OCI-LY1 (cell line): ENCODE data around the gene WDR82.
A peak's percentile ranks its signal among the peaks of the same experiment; 100 is the strongest.

ENCODE experiments used
- H2AFZ ChIP-seq: fragments of 200-600 bp; sonication (generic), shearing (Covaris generic); 2 replicates; pipeline ENCODE4 v1.6.0; 2014; ENCODE audit warnings: antibody characterized with exemption, mild to moderate bottlenecking, low read length
- H3F3A ChIP-seq: fragments of 200-600 bp; sonication (generic), shearing (Covaris generic); 2 replicates; pipeline ENCODE4 v1.6.0; 2014; ENCODE audit warnings: mild to moderate bottlenecking, antibody characterized with exemption, low read length, moderate library complexity; ENCODE audit not compliant: insufficient read depth
- H3K27ac ChIP-seq: fragments of 200-600 bp; sonication (generic); 2 replicates; pipeline ENCODE4 v1.5.1; 2014; ENCODE audit warnings: low read length, mixed run types, mild to moderate bottlenecking, low read depth; ENCODE audit not compliant: poor library complexity, severe bottlenecking
- H3K27me3 ChIP-seq: fragments of 200-600 bp; sonication (generic); 2 replicates; pipeline ENCODE4 v1.6.0; 2014; ENCODE audit warnings: antibody characterized with exemption, mild to moderate bottlenecking, low read length, moderate library complexity; ENCODE audit not compliant: insufficient read depth
- H3K36me3 ChIP-seq: fragments of 200-600 bp; sonication (generic); 2 replicates; pipeline ENCODE4 v1.6.1; 2014; ENCODE audit warnings: mild to moderate bottlenecking, antibody characterized with exemption, low read length, moderate library complexity, mixed read lengths; ENCODE audit not compliant: insufficient read depth
- H3K4me1 ChIP-seq: fragments of 200-600 bp; sonication (generic); 2 replicates; pipeline ENCODE4 v1.5.1; 2014; ENCODE audit warnings: mild to moderate bottlenecking, low read length, moderate library complexity; ENCODE audit not compliant: insufficient read depth, severe bottlenecking
- H3K4me2 ChIP-seq: fragments of 200-600 bp; sonication (generic), shearing (Covaris generic); 2 replicates; pipeline ENCODE4 v1.6.1; 2014; ENCODE audit warnings: low read length
- H3K4me3 ChIP-seq: fragments of 200-600 bp; sonication (generic); 2 replicates; pipeline ENCODE4 v1.5.1; 2014; ENCODE audit warnings: low read length, low read depth, mild to moderate bottlenecking, mixed read lengths; ENCODE audit not compliant: poor library complexity, severe bottlenecking
- H3K79me2 ChIP-seq: fragments of 200-600 bp; shearing (Covaris generic); 2 replicates; pipeline ENCODE4 v1.6.1; 2016; ENCODE audit warnings: mixed run types, low read length, mixed read lengths; ENCODE audit not compliant: insufficient read depth
- H3K9ac ChIP-seq: fragments of 200-600 bp; sonication (generic), shearing (Covaris generic); 2 replicates; pipeline ENCODE4 v1.6.1; 2014; ENCODE audit warnings: mild to moderate bottlenecking, low read length, mixed read lengths
- H3K9me2 ChIP-seq: fragments of 200-600 bp; sonication (generic), shearing (Covaris generic); 2 replicates; pipeline ENCODE4 v1.6.1; 2014; ENCODE audit warnings: low read depth, mild to moderate bottlenecking, low read length, mixed read lengths
- H3K9me3 ChIP-seq: fragments of 200-600 bp; shearing (Covaris generic); 2 replicates; pipeline ENCODE4 v1.6.1; 2014; ENCODE audit warnings: low read length, mixed read lengths
- H4K20me1 ChIP-seq: fragments of 200-600 bp; sonication (generic), shearing (Covaris generic); 2 replicates; pipeline ENCODE4 v1.6.0; 2016; ENCODE audit warnings: mild to moderate bottlenecking, low read length; ENCODE audit not compliant: insufficient read depth
- CTCF ChIP-seq: fragments of 200-600 bp; sonication (generic), shearing (Covaris generic); IDR thresholded peaks from 2 replicates; pipeline ENCODE4 v1.5.1; 2017; ENCODE audit warnings: mild to moderate bottlenecking, antibody characterized with exemption, low read length, moderate library complexity, mixed read lengths
- EZH2 ChIP-seq: fragments of 200-600 bp; sonication (generic), shearing (Covaris generic); IDR thresholded peaks from 2 replicates; pipeline ENCODE4 v1.8.0; 2017; ENCODE audit warnings: borderline replicate concordance, mixed run types, mild to moderate bottlenecking, antibody characterized with exemption, low read length, moderate library complexity, mixed read lengths

WDR82 gene

GRCh38 chr3:52292247-52293065 lies 14.0 kb upstream of the WDR82 start:
- TF ChIP-seq EZH2 = no peak
- no peak for TF ChIP-seq CTCF
- Histone ChIP-seq H3K9me2 (no peaks in the 10 kb centered on the region), H4K20me1 (no peaks in the 10 kb centered on the region), H3K27me3 (no peaks in the 10 kb centered on the region), H3K4me2 (no peak overlapping the region), H3K9me3 (no peaks in the 10 kb centered on the region), H3K4me1 (peaks cover 12% of the 10 kb centered on the region), H2AFZ (no peak overlapping the region), H3K27ac (no peak overlapping the region), H3K79me2 (no peaks in the 10 kb centered on the region), H3K9ac (no peak overlapping the region), H3F3A (no peaks in the 10 kb centered on the region), H3K36me3 (peaks cover 10% of the 10 kb centered on the region; the same call in 1 of the 2 replicates), H3K4me3 (no peak overlapping the region)

DNA sequence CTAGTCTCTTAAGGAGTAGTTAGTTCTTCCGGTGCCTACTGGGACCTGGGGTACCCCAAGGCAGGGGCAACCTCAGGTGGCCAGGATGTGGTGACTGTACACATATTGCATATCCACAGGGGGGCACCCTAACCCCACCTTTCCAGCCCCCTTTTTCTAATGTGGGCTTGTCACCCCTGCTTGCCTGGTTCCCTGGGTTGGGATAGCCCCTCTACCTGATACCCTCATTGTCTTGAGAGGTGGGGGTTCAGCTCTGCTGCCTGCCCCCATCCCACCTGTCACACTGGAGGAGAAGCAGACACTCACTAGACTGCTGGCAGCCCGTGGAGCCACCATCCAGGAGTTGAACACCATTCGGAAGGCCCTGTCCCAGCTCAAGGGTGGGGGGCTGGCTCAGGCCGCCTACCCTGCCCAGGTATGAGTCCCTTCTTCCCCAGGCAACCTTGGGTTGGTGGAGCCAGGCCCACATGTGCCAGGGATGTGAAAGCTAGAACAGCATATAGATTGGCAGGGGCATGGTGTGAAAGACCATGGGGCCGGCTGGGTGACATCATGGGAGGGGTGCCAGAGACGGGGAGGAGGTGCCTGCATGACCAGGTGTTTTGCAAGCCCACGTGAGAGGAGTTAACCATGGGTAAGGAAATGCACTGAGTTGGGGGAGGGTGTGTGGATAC lies 13.2 kb upstream of the WDR82 start:
- Histone ChIP-seq H3K9me2 (no peaks in the 10 kb centered on the region), H3K9me3 (no peaks in the 10 kb centered on the region), H3K27ac (no peak overlapping the region), H3K4me3 (no peak overlapping the region), H2AFZ (no peak overlapping the region), H3K4me1 (peaks cover 18% of the 10 kb centered on the region), H3K9ac (no peak overlapping the region), H4K20me1 (no peaks in the 10 kb centered on the region), H3K36me3 (peaks cover 10% of the 10 kb centered on the region; the same call in 1 of the 2 replicates), H3F3A (no peaks in the 10 kb centered on the region), H3K4me2 (no peak overlapping the region), H3K27me3 (no peaks in the 10 kb centered on the region), H3K79me2 (no peaks in the 10 kb centered on the region)
- peak; percentile 74 for TF ChIP-seq CTCF
- no peak for TF ChIP-seq EZH2

DNA sequence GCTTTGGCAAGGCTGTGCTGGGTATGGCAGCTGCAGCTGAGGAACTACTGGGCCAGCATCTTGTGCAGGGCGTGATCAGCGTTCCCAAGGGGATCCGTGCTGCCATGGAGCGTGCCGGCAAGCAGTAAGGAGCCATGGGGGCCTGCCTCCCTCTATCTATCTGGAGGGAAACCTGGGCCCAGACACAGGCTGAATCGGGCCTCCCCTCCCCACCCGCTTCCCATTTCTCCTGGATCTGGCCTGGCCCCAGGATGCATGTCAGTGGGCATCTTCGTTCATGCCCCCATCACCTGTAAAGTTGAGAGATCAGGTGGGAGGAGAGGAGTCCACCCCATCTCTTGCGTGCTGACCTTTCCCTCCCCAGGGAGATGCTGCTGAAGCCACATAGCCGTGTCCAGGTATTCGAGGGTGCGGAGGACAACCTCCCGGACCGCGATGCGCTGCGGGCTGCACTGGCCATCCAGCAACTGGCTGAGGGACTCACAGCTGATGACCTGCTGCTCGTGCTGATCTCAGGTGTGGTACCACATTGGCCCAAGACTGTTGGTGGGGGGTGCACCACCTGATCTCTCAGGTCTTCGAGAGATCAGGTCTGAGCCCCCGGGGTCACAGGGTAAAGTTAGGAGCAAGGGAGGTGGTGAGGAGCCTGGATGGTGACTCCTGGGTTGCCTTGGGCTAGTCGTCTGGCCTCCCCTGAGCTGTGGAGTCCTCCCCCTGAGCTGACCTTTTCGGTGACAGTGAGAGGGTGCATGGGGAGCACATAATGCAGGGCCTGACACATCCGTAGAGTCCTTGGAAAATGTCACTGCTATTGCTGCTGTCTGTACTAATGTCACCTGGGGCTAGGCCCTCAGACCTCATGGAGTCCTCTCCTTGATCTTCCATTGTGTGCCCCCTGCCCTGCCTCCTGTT lies 12.4 kb upstream of the WDR82 start:
- H3K27me3 ChIP-seq = no peaks in the 10 kb centered on the region
- no peak overlapping the region for H3K9ac ChIP-seq
- H3F3A ChIP-seq = no peaks in the 10 kb centered on the region
- H4K20me1 ChIP-seq = no peaks in the 10 kb centered on the region
- no peak overlapping the region for H2AFZ ChIP-seq
- no peaks in the 10 kb centered on the region for H3K9me2 ChIP-seq
- peaks cover 10% of the 10 kb centered on the region; the same call in 1 of the 2 replicates for H3K36me3 ChIP-seq
- TF ChIP-seq CTCF (no peak), EZH2 (no peak)
- H3K9me3 ChIP-seq = no peaks in the 10 kb centered on the region
- H3K4me1 ChIP-seq = peaks cover 19% of the 10 kb centered on the region
- H3K79me2 ChIP-seq = no peaks in the 10 kb centered on the region
- no peak overlapping the region for H3K4me2 ChIP-seq
- H3K27ac ChIP-seq = no peak overlapping the region
- H3K4me3 ChIP-seq = no peak overlapping the region
